GM19099 (cell line): ENCODE results near the gene KIRREL2.

ENCODE experiments used
- POLR2A ChIP-seq: IDR thresholded peaks from 3 replicates; pipeline ENCODE4 v1.6.1; 2011; ENCODE audit warnings: low read depth; ENCODE audit not compliant: insufficient read length; ENCODE audit errors: extremely low read depth

The KIRREL2 gene

GRCh38 chr19:35853038-35853756 is 3.5 kb upstream of the KIRREL2 start:
- no peak for TF ChIP-seq POLR2A

DNA sequence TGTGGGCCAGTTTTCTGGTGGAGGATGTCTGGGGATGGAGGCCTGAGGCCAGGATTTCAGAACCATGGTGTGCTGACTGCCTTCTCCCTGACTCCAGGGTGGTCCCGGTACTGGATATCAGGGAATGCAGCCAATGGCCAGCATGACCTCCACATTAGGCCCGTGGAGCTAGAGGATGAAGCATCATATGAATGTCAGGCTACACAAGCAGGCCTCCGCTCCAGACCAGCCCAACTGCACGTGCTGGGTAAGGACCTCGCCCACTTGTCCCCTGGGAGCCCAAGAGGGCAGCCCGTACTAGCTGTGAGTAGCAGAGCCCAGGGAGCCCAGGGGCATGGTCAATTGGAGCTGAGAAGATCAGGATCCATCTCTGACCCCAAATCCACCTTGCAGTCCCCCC is 1.6 kb downstream of the KIRREL2 start:
- TF ChIP-seq POLR2A, result no peak

GRCh38 chr19:35859414-35859813 is 2.7 kb downstream of the KIRREL2 start:
- no peak for TF ChIP-seq POLR2A

DNA sequence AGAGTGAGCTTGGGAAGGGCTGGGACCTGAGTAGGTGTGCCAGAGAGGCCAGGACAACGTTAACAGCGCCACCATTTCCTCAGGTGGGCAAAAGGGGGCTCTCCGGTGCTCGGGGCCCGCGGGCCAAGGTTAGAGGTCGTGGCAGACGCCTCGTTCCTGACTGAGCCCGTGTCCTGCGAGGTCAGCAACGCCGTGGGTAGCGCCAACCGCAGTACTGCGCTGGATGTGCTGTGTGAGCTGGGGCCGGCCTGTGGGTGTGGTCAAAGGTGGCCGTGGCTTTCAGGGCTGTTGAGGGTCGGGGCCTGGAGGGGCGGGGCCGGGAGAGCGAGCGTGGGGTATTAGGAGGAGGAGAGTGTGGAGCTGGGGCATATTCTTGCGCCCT is 3.7 kb downstream of the KIRREL2 start:
- no peak for TF ChIP-seq POLR2A

DNA sequence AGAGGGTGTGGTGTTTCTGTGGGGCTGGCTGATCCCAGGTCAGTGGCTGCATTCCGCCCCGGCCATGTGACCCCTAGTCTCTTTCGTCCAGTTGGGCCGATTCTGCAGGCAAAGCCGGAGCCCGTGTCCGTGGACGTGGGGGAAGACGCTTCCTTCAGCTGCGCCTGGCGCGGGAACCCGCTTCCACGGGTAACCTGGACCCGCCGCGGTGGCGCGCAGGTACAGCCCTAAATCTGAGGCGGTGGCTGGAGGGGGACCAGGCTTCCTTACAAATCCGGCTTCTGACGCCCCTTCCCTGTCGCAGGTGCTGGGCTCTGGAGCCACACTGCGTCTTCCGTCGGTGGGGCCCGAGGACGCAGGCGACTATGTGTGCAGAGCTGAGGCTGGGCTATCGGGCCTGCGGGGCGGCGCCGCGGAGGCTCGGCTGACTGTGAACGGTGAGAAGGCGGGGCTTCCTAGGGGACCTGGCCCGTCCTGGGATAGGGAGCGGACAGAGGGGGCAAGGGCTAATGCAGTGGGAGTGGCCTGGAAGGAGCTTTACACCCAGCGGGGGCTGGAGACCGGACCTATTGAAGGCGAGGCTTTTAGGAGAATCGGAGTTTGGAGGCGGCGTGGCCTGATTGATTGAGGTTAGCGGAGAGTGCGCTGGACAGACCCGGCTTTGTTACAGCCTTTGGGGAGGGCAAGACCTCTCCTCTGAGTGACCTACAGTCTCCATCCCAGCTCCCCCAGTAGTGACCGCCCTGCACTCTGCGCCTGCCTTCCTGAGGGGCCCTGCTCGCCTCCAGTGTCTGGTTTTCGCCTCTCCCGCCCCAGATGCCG is 4.3 kb downstream of the KIRREL2 start:
- no peak for TF ChIP-seq POLR2A

DNA sequence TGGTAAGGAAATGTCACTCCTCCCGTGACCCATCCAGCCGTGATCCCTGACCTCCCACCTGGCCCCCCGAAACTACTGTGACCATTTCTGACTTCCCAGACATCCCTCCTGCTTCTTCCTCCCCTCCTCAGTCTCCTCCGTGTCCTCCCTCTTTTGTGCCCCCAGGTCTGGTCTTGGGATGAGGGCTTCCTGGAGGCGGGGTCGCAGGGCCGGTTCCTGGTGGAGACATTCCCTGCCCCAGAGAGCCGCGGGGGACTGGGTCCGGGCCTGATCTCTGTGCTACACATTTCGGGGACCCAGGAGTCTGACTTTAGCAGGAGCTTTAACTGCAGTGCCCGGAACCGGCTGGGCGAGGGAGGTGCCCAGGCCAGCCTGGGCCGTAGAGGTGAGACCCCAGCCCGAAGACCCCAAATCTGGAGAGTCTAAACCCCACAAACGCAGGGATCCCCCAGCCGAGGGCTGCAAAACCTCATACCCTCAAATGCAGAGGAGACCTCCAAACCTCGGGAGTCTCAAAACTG is 5.0 kb downstream of the KIRREL2 start:
- no peak for TF ChIP-seq POLR2A

- TF ChIP-seq POLR2A, result no peak
Measured at GRCh38 chr19:35862528-35862927, 5.8 kb downstream of the KIRREL2 start.

DNA sequence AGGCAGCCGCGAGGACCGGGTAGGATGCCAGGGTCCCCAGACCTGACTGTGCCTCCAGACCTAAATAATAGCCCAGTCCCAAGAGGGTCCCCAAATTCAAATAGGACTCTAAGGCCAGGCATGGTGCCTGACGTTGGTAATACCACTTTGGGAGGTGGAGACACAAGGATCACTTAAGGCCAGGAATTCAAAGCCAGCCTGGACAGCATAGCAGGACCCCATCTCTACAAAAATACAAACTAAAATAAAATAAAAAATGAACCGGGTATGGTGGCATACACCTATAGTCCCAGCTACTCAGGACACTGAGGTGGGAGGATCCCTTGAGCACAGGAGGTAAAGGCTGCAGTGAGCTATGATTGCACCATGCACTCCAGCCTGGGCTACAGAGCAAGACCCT is 6.3 kb downstream of the KIRREL2 start:
- no peak for TF ChIP-seq POLR2A

GRCh38 chr19:35868172-35868822 is 11.6 kb downstream of the KIRREL2 start, which contains the start of gene APLP1:
Gene APLP1, plus strand, starts transcription at chr19:35868574. Its CDS starts 63 bp downstream, at chr19:35868637.
- no peak for TF ChIP-seq POLR2A

DNA sequence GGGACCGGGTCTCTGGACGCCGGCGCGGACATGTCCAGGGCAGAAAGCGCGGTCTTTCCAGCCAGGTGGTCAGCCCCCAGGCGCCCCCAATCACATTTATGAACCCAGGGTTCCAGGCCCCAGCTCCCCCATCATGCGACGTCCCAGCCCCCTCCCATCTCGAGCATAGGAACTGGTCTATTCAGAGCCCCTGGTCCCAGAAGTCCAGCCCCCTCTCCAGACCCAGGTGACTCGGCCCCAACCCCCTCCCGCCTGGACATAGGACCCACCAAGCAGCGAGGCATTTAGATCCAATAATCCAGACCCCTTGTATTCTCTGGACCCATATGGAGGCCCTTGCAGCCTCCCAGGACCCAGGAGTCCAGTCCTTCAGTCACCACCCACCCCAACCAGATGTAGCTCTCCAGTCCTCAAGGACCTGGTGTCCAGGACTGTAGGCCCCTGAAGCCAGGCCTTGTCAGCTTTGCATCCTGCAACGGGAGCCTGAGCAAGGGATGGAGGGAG is 12.2 kb downstream of the KIRREL2 start:
- no peak for TF ChIP-seq POLR2A

GRCh38 chr19:35869327-35870123 is 12.8 kb downstream of the KIRREL2 start:
- TF ChIP-seq POLR2A, result no peak

DNA sequence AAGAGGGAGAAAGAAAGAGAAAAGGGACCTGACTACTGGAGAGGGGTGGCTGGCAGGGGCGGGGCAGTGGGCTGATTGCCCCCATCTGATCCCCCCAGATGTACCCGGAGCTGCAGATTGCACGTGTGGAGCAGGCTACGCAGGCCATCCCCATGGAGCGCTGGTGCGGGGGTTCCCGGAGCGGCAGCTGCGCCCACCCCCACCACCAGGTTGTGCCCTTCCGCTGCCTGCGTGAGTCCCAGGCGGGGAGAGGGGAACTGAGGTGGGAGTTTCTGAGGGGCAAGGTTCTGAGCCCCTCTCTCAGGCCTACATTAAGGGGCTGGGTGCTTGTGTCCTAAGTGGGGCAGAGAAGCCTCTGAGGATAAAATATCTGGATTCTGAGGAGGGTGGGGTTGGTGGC is 14.1 kb downstream of the KIRREL2 start:
- no peak for TF ChIP-seq POLR2A

DNA sequence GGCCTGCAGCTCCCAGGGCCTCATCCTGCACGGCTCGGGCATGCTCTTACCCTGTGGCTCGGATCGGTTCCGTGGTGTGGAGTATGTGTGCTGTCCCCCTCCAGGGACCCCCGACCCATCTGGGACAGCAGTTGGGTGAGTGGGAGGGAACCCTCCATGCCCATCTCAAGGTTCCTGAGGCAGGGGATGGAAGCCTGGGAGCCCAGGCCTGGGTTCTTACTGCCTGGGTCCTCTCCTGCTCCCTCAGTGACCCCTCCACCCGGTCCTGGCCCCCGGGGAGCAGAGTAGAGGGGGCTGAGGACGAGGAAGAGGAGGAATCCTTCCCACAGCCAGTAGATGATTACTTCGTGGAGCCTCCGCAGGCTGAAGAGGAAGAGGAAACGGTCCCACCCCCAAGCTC is 14.9 kb downstream of the KIRREL2 start:
- no peak for TF ChIP-seq POLR2A

DNA sequence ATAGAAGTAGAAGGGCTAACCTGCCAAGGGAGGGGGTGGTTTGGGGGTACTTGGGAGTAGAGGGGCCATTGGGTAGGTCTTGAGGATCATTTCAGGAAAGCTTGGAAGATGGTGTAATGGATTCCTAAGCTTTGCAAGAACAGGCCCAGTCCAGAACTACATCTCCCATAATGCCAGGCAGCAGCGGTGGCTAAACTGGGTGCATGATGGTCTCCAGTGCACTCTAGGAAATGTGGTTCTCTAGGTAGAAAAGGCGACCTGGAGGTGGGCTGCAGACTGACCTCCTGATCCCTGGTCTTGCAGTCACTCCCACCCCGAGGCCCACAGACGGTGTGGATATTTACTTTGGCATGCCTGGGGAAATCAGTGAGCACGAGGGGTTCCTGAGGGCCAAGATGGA is 15.5 kb downstream of the KIRREL2 start:
- TF ChIP-seq POLR2A, result no peak
